ENCODE measurements around the gene AMMECR1L.

The AMMECR1L gene

DNA sequence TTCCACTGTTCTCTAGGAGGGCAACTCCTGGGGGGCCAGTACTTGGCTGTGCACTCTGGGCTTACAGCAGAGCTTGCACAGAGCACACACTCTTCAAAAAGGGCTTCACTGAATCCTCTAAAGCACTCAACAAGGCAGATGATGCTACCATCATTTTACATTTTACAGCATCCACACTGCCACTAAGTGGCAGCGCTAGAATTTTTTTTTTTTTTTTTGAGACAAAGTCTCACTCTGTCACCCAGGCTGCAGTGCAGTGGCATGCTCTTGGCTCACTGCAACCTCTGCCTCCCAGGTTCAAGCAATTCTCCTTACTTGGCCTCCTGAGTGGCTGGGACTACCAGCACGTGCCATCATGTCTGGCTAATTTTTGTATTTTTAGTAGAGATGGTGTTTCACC, 8.6 kb downstream of the AMMECR1L start:
- Histone ChIP-seq H3K9ac (no peak overlapping the region), H3K4me2 (no peak overlapping the region), H3K4me1 (peaks cover 41 to 47% (median 42%) of the 10 kb centered on the region in 10 experiments), H4K20me1 (peaks cover 89 to 100% (median 99%) of the 10 kb centered on the region in 11 experiments), H3K9me3 (replicated peaks in 1 of 11) (no peaks in the 10 kb centered on the region), H3K27me3 (no peaks in the 10 kb centered on the region), H3K4me3 (no peak overlapping the region), H3K36me3 (peaks cover 65 to 83% (median 72%) of the 10 kb centered on the region in 11 experiments), H3K27ac (no peak overlapping the region)
- no peak for TF ChIP-seq Cebpa-rat (IDR thresholded peaks at IDR 0.05)

DNA sequence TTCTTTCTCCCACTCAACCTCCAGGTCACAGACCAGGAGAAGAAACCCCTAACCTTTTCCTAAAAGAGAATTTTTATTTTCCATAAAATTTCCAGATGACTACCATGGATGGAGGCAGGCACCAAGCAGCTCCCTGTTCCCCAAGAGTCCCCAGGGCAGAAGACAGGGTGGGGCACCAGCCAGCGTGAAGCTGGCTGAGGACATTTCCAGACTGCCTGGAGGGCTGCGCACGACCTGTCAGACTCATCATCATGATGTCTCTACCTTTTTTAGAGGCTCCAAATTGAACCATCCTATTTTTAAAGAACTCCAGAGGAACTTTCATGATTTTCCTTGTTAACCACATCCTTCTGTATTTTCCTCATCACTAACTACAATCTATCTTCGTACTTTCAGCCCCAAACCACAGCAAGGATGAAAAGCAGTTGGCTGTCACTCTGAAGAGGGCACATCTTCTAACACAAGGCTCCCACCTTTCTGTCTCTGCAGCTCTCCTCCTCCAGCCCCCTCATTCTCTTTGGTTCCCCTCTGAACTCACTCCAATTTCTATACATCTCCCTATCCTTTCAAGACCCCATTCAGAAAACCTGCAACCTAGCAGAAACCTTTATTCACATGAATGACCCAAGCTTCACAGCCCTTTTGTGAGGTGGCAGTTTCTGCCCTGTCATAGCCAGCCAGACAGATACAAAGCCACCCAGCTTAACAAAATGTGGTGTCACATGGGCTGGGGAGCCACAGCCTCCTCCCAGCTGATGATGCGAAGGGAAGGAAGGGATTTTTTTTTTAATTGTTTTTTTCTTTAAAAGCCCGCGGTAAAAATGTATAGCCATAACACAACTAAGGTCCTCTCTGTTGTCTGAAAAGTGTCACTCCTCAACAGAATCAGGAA, 11.1 kb downstream of the AMMECR1L start:
- Histone ChIP-seq H3K9me3 (replicated peaks in 1 of 11) (no peaks in the 10 kb centered on the region), H4K20me1 (peaks cover 86 to 100% (median 97%) of the 10 kb centered on the region in 11 experiments), H3K27me3 (no peaks in the 10 kb centered on the region), H3K4me2 (peak overlapping the region; percentile 51 to 73 (median 58)), H3K4me3 (no peak overlapping the region), H3K9ac (peak overlapping the region in 10 of 11 experiments; percentile 8 to 56 (median 42); a peak in 16 of 22 replicates), H3K27ac (peak overlapping the region in 8 of 11 experiments; percentile 8 to 54 (median 42); a peak in 12 of 22 replicates), H3K4me1 (peaks cover 41 to 47% (median 42%) of the 10 kb centered on the region in 10 experiments), H3K36me3 (peaks cover 63 to 83% (median 72%) of the 10 kb centered on the region in 11 experiments)
- TF ChIP-seq Cebpa-rat (IDR thresholded peaks at IDR 0.05) = no peak

DNA sequence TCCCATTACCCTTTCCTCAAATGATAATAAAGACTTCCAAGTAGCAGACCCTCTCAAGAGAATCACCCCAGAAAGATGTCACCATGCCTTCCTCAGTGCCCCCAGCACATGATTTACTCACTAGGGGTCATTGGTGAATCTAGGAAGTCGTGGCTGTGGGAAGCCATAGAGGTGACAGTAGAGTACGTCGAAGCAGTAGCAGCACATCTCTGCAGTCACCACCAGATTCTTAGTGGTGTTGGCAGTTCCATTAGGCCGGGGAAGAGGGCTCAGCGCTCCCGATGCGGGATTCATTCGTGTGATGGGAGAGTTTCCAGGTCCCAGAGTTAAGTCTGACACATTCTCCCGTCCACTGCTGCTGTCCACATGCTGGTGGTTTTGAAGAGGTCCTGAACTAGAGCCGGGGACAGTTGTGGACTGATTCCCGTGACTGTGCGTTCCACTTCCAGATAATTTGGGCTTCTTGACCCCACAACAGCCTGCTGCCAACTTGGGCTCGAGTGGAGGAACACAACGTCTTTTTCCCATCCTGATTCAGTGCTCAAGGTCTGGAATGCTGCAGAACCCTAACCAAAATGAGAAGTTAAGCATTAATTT, 12.0 kb downstream of the AMMECR1L start:
- Histone ChIP-seq H3K4me2 (peak overlapping the region in 9 of 11 experiments; percentile 51 to 73 (median 58); a peak in 16 of 22 replicates), H3K27ac (peak overlapping the region in 1 of 11 experiments; percentile 54; a peak in 1 of 22 replicates), H3K36me3 (peaks cover 63 to 83% (median 72%) of the 10 kb centered on the region in 11 experiments), H3K9ac (no peak overlapping the region), H3K4me3 (no peak overlapping the region), H4K20me1 (peaks cover 78 to 100% (median 95%) of the 10 kb centered on the region in 11 experiments), H3K4me1 (peaks cover 41 to 47% (median 42%) of the 10 kb centered on the region in 10 experiments), H3K27me3 (no peaks in the 10 kb centered on the region), H3K9me3 (replicated peaks in 1 of 11) (no peaks in the 10 kb centered on the region)
- TF ChIP-seq Cebpa-rat (IDR thresholded peaks at IDR 0.05) = no peak

DNA sequence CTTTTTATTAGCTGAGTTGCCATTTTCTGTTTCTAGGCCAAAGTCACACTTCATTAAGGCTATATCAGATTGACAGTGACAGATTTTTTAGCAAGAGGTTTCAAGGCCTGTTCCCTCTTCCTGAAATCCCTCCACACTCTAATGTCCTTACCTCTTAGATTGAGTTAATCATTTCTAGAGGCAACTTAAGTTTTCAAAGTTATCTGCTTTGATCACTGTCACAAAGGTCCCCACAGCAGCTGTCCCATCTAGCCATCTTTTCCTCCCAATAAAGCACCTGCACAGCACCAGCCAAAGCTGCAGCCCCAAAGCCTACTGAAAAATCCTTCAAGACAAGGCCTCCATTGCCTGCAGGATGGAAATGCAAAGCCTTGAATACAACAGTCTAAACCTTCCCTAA, 13.4 kb downstream of the AMMECR1L start:
- H4K20me1 ChIP-seq = peaks cover 68 to 100% (median 88%) of the 10 kb centered on the region in 11 experiments
- peaks cover 67 to 83% (median 72%) of the 10 kb centered on the region in 11 experiments for H3K36me3 ChIP-seq

DNA sequence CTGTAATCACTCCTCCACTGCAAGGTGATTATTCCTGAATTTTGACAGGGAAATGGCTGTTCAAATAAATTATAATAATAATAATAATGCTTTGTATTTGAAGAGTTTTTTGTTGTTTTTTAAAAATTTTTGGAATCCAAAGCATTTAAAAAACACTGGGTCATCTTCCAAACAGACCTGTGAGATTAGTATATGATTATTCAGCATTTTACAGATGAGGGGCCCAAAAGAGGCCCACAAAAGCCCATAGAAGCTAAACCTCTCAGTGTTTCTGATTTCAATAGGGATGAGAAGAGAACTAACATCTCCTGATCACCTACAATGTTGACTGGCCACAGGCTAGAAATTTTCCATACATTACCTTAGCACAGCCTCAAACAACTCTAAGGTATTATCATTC, 19.8 kb downstream of the AMMECR1L start:
- Histone ChIP-seq H3K27me3 (no peaks in the 10 kb centered on the region), H3K27ac (no peak overlapping the region), H3K36me3 (peaks cover 86 to 91% (median 90%) of the 10 kb centered on the region in 11 experiments), H4K20me1 (peaks cover 8 to 90% (median 67%) of the 10 kb centered on the region in 11 experiments; a peak in 18 of 22 replicates), H3K9ac (no peak overlapping the region), H3K4me1 (peaks cover 0 to 15% (median 10%) of the 10 kb centered on the region in 10 experiments; a peak in 12 of 20 replicates), H3K4me3 (no peak overlapping the region), H3K4me2 (no peak overlapping the region), H3K9me3 (replicated peaks in 1 of 11) (no peaks in the 10 kb centered on the region)
- no peak for TF ChIP-seq Cebpa-rat (IDR thresholded peaks at IDR 0.05)

More for the DNA sequence above, 13.4 kb downstream of the AMMECR1L start:
- H3K4me3 ChIP-seq = no peak overlapping the region
- H3K9me3 ChIP-seq (replicated peaks in 1 of 11) = no peaks in the 10 kb centered on the region
- H3K27me3 ChIP-seq = no peaks in the 10 kb centered on the region
- no peak for TF ChIP-seq Cebpa-rat (IDR thresholded peaks at IDR 0.05)
- H3K27ac ChIP-seq = no peak overlapping the region
- H3K9ac ChIP-seq = no peak overlapping the region
- H3K4me2 ChIP-seq = peak overlapping the region in 7 of 11 experiments; percentile 1 to 58 (median 42); a peak in 10 of 22 replicates
- H3K4me1 ChIP-seq = peaks cover 42 to 54% (median 49%) of the 10 kb centered on the region in 10 experiments

DNA sequence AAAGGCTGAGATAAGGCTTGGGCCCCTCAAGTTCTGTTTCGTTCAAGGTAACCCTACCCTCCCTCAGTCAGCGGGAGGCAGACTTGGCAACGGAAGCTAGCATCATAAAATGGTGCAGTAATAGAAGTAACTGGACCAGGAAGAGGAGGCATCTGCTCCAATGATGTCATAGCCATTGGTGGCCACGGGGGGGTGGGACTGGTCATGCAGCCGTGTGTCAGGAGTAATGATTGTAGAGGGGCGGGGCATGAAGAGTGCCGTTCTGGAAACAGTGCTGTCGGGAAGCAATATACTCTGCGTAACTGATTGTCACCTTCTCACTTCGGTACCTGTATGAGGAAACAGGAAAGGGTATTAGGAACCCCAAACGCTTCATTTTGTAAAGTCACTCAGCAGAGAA, 20.9 kb downstream of the AMMECR1L start:
- H3K4me2 ChIP-seq = no peak overlapping the region
- H3K4me3 ChIP-seq = no peak overlapping the region
- no peak overlapping the region for H3K9ac ChIP-seq
- TF ChIP-seq Cebpa-rat (IDR thresholded peaks at IDR 0.05) = no peak
- no peaks in the 10 kb centered on the region for H3K9me3 ChIP-seq (replicated peaks in 1 of 11)
- peaks cover 0 to 25% (median 12%) of the 10 kb centered on the region in 10 experiments; a peak in 12 of 20 replicates for H3K4me1 ChIP-seq
- H3K36me3 ChIP-seq = peaks cover 76 to 81% (median 79%) of the 10 kb centered on the region in 11 experiments
- H3K27ac ChIP-seq = no peak overlapping the region
- H3K27me3 ChIP-seq = no peaks in the 10 kb centered on the region
- peaks cover 8 to 90% (median 58%) of the 10 kb centered on the region in 11 experiments; a peak in 18 of 22 replicates for H4K20me1 ChIP-seq

DNA sequence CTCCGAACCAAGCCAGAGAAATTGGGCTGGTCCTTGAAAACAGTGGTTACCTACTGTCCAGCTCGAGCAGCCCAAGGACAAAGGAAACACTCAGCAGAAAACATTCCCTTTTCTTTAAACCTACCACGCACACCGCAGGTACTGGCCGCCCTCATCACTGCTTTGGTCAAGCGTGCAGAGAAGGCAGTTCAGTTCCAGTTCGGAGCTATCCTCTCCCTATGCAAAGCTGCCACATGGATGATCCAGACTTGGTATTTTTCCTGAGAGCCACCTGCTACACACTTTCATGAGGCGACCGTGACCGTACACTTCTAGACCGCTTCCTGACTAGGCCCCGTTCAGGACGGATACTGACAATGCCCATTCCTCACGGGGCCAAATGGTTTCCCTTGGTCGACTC, 23.5 kb downstream of the AMMECR1L start:
- no peak for TF ChIP-seq Cebpa-rat (IDR thresholded peaks at IDR 0.05)

DNA sequence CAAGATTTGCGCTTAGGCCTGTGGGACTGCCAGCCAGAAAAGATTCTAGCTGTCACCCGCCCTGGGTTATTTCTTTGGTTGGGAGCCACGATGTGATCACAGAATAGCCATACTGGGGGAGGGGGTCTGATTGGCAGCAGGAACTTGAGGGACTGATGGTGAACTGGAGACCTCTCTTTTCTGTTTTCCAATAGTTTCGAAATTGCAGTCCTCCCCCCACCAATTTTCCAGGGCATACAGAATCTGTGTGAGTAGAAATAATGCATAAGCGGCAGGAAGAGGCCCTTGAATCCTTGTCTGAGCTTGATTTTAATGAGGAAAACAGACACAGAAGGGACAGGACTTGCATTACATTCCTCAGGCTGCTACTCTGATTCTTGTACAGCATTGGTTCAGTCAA, 25.6 kb downstream of the AMMECR1L start:
- H3K27me3 ChIP-seq = no peaks in the 10 kb centered on the region
- H3K27ac ChIP-seq = no peak overlapping the region
- H3K4me3 ChIP-seq = no peak overlapping the region
- H3K36me3 ChIP-seq = peaks cover 30 to 46% (median 39%) of the 10 kb centered on the region in 11 experiments
- peaks cover 7 to 69% (median 37%) of the 10 kb centered on the region in 11 experiments; a peak in 20 of 22 replicates for H4K20me1 ChIP-seq
- H3K9me3 ChIP-seq (replicated peaks in 1 of 11) = no peaks in the 10 kb centered on the region
- TF ChIP-seq Cebpa-rat (IDR thresholded peaks at IDR 0.05) = no peak
- H3K4me2 ChIP-seq = peak overlapping the region in 1 of 11 experiments; percentile 16; a peak in 3 of 22 replicates
- H3K9ac ChIP-seq = no peak overlapping the region
- peaks cover 21 to 46% (median 30%) of the 10 kb centered on the region in 10 experiments for H3K4me1 ChIP-seq

More for the DNA sequence above, 23.5 kb downstream of the AMMECR1L start:
- H3K27me3 ChIP-seq = no peaks in the 10 kb centered on the region
- peaks cover 0 to 69% (median 42%) of the 10 kb centered on the region in 11 experiments; a peak in 19 of 22 replicates for H4K20me1 ChIP-seq
- H3K4me2 ChIP-seq = no peak overlapping the region
- H3K27ac ChIP-seq = no peak overlapping the region
- H3K4me1 ChIP-seq = peaks cover under 1 to 25% (median 9%) of the 10 kb centered on the region in 10 experiments; a peak in 14 of 20 replicates
- no peak overlapping the region for H3K9ac ChIP-seq
- H3K4me3 ChIP-seq = no peak overlapping the region
- no peaks in the 10 kb centered on the region for H3K9me3 ChIP-seq (replicated peaks in 1 of 11)
- peaks cover 50 to 54% (median 53%) of the 10 kb centered on the region in 11 experiments for H3K36me3 ChIP-seq

Data from BLaER1 treated with 17β-estradiol and CSF1 and Interleukin-3, amounts not matched to agents 10 nM and 100 nM (cell line).